ENCODE results near the gene SH3RF3. TPM values are rescaled to one million over a fixed set of nuclear protein-coding genes. Genes with fewer than 3 reads are reported as not detected.

Gene SH3RF3
- total and polyA plus RNA-seq, 10 of the 15 experiments (the other 5 are each of a cell fraction or from before 2014, with no cell fraction given): 0.08 to 8.8 (median 2.3) TPM

DNA sequence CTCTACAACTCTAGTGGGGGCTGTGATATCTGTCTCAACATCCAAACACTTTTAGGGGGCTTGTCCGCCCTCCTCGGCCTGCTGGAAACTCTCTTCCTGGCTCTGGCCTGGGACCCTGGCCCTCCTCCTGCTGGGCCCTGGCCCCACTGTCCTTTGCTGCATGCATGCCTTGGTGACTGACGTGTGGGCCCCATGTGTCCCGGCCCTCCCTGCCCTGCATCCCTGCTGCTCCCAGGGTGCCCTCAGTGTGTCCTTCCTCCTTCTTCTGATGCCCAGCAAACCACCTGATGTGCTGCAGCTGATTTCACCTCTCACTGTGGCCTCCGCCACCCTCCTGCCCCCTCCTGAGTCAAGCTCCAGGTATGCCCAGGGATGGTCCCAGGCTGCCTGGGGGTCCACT is 383.1 kb downstream of the SH3RF3 start:
- ChIA-PET SMC1A (ENCODE audit: uncharacterized antibody, unreplicated experiment) (no interaction called here), CTCF (interaction anchor here (1.4 to 3.2 kb wide), 3 partner anchors 294 to 385 kb away, joined by 3 to 62 read pairs (median 3); partner anchors contain the start of gene SH3RF3), RAD21 (ENCODE audit: unreplicated experiment) (interaction anchor here (1.0 to 1.4 kb wide), 3 partner anchors 302 to 465 kb away, joined by 3 to 6 read pairs (median 3); no protein-coding TSS in a partner anchor), POLR2A (no interaction called here)
- Histone ChIP-seq H3K27ac (ENCODE audit: control insufficient read depth, insufficient read depth) (no peak overlapping the region), H3K9ac (ENCODE audit: control insufficient read depth, insufficient read depth, low read length) (no peak overlapping the region), H3K4me2 (ENCODE audit: control insufficient read depth, insufficient read depth) (no peak overlapping the region), H4K20me1 (ENCODE audit: control insufficient read depth, insufficient read depth) (no peaks in the 10 kb centered on the region), H3K27me3 (replicated peaks in 1 of 2; ENCODE audit: control insufficient read depth in 2 of 2, insufficient read depth in 2 of 2, low read length in 1 of 2) (no peaks in the 10 kb centered on the region), H3K4me1 (ENCODE audit: control insufficient read depth, insufficient read depth, low read length) (peaks cover 40% of the 10 kb centered on the region), H3K4me3 (no peak overlapping the region), H2AFZ (ENCODE audit: control insufficient read depth, low read depth, low read length) (no peak overlapping the region), H3K9me3 (replicated peaks; ENCODE audit: control insufficient read depth, insufficient read depth, low read length) (no peaks in the 10 kb centered on the region; the same call in 2 of the 3 replicates), H3K79me2 (ENCODE audit: control insufficient read depth, insufficient read depth, low read length) (no peaks in the 10 kb centered on the region), H3K36me3 (ENCODE audit: control insufficient read depth in 2 of 2, insufficient read depth in 2 of 2, low read length in 1 of 2) (no peaks in the 10 kb centered on the region)
- DNase-seq (ENCODE audit: low read depth, low spot score): no peak
- ATAC-seq: no peak
- TF ChIP-seq RUNX3 (IDR thresholded peaks at IDR 0.05; ENCODE audit: low read length) (no peak), SUZ12 (IDR thresholded peaks at IDR 0.05; ENCODE audit: unreplicated experiment) (no peak), RAD51 (IDR thresholded peaks at IDR 0.05) (no peak), FOXK2 (IDR thresholded peaks at IDR 0.05) (no peak), SREBF2 (IDR thresholded peaks at IDR 0.05; ENCODE audit: low read length) (no peak), SRF (IDR thresholded peaks at IDR 0.05; ENCODE audit: low read depth in 2 of 2, low read length in 2 of 2) (no peak), BACH1 (IDR thresholded peaks at IDR 0.05; ENCODE audit: borderline replicate concordance) (no peak), SUPT20H (IDR thresholded peaks at IDR 0.05; ENCODE audit: borderline replicate concordance, control insufficient read depth, low read depth, low read length) (no peak), FOS (IDR thresholded peaks at IDR 0.05; ENCODE audit: borderline replicate concordance, extremely low read depth, insufficient read length) (no peak), STAT3 (IDR thresholded peaks at IDR 0.05; ENCODE audit: low read depth, low read length) (no peak), ZNF622 (IDR thresholded peaks at IDR 0.05) (no peak), RCOR1 (conservative IDR thresholded peaks at IDR 0.05; ENCODE audit: low read depth, low read length) (no peak), KDM1A (IDR thresholded peaks at IDR 0.05; ENCODE audit: borderline replicate concordance) (no peak), SPI1 (IDR thresholded peaks at IDR 0.05; ENCODE audit: borderline replicate concordance, insufficient read depth, low read depth, low read length) (no peak)
- TF ChIP-seq, protein P1, sequence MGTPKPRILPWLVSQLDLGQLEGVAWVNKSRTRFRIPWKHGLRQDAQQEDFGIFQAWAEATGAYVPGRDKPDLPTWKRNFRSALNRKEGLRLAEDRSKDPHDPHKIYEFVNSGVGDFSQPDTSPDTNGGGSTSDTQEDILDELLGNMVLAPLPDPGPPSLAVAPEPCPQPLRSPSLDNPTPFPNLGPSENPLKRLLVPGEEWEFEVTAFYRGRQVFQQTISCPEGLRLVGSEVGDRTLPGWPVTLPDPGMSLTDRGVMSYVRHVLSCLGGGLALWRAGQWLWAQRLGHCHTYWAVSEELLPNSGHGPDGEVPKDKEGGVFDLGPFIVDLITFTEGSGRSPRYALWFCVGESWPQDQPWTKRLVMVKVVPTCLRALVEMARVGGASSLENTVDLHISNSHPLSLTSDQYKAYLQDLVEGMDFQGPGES (IDR thresholded peaks at IDR 0.05): no peak
- TF ChIP-seq, protein P2, sequence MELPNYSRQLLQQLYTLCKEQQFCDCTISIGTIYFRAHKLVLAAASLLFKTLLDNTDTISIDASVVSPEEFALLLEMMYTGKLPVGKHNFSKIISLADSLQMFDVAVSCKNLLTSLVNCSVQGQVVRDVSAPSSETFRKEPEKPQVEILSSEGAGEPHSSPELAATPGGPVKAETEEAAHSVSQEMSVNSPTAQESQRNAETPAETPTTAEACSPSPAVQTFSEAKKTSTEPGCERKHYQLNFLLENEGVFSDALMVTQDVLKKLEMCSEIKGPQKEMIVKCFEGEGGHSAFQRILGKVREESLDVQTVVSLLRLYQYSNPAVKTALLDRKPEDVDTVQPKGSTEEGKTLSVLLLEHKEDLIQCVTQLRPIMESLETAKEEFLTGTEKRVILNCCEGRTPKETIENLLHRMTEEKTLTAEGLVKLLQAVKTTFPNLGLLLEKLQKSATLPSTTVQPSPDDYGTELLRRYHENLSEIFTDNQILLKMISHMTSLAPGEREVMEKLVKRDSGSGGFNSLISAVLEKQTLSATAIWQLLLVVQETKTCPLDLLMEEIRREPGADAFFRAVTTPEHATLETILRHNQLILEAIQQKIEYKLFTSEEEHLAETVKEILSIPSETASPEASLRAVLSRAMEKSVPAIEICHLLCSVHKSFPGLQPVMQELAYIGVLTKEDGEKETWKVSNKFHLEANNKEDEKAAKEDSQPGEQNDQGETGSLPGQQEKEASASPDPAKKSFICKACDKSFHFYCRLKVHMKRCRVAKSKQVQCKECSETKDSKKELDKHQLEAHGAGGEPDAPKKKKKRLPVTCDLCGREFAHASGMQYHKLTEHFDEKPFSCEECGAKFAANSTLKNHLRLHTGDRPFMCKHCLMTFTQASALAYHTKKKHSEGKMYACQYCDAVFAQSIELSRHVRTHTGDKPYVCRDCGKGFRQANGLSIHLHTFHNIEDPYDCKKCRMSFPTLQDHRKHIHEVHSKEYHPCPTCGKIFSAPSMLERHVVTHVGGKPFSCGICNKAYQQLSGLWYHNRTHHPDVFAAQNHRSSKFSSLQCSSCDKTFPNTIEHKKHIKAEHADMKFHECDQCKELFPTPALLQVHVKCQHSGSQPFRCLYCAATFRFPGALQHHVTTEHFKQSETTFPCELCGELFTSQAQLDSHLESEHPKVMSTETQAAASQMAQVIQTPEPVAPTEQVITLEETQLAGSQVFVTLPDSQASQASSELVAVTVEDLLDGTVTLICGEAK (IDR thresholded peaks at IDR 0.05; ENCODE audit: borderline replicate concordance): no peak
- 91% methylated on average over 5 of the region's 5 CpGs for WGBS (ENCODE audit: insufficient coverage, insufficient replicate concordance, low lambda C conversion rate, missing lambda C conversion rate)
- FAIRE-seq: no peak
- intact Hi-C loops (cut with micrococcal nuclease; ENCODE audit: unreplicated experiment) (loop anchor here (5.0 to 10.0 kb wide), 4 partner anchors 115 to 467 kb away; no protein-coding TSS in a partner anchor), in situ Hi-C loops (cut with MboI) (no loop called here)
- BruUV-seq (replicated peaks): no TSS peak

Data from GM12878 (cell line).